OCI-LY1 (cell line): ENCODE results near the gene HAPLN3.

ENCODE experiments used
- H2AFZ ChIP-seq: fragments of 200-600 bp; sonication (generic), shearing (Covaris generic); 2 replicates; pipeline ENCODE4 v1.6.0; 2014; ENCODE audit warnings: antibody characterized with exemption, mild to moderate bottlenecking, low read length
- H3F3A ChIP-seq: fragments of 200-600 bp; sonication (generic), shearing (Covaris generic); 2 replicates; pipeline ENCODE4 v1.6.0; 2014; ENCODE audit warnings: mild to moderate bottlenecking, antibody characterized with exemption, low read length, moderate library complexity; ENCODE audit not compliant: insufficient read depth
- H3K27ac ChIP-seq: fragments of 200-600 bp; sonication (generic); 2 replicates; pipeline ENCODE4 v1.5.1; 2014; ENCODE audit warnings: low read length, mixed run types, mild to moderate bottlenecking, low read depth; ENCODE audit not compliant: poor library complexity, severe bottlenecking
- H3K27me3 ChIP-seq: fragments of 200-600 bp; sonication (generic); 2 replicates; pipeline ENCODE4 v1.6.0; 2014; ENCODE audit warnings: antibody characterized with exemption, mild to moderate bottlenecking, low read length, moderate library complexity; ENCODE audit not compliant: insufficient read depth
- H3K36me3 ChIP-seq: fragments of 200-600 bp; sonication (generic); 2 replicates; pipeline ENCODE4 v1.6.1; 2014; ENCODE audit warnings: mild to moderate bottlenecking, antibody characterized with exemption, low read length, moderate library complexity, mixed read lengths; ENCODE audit not compliant: insufficient read depth
- H3K4me1 ChIP-seq: fragments of 200-600 bp; sonication (generic); 2 replicates; pipeline ENCODE4 v1.5.1; 2014; ENCODE audit warnings: mild to moderate bottlenecking, low read length, moderate library complexity; ENCODE audit not compliant: insufficient read depth, severe bottlenecking
- H3K4me2 ChIP-seq: fragments of 200-600 bp; sonication (generic), shearing (Covaris generic); 2 replicates; pipeline ENCODE4 v1.6.1; 2014; ENCODE audit warnings: low read length
- H3K4me3 ChIP-seq: fragments of 200-600 bp; sonication (generic); 2 replicates; pipeline ENCODE4 v1.5.1; 2014; ENCODE audit warnings: low read length, low read depth, mild to moderate bottlenecking, mixed read lengths; ENCODE audit not compliant: poor library complexity, severe bottlenecking
- H3K79me2 ChIP-seq: fragments of 200-600 bp; shearing (Covaris generic); 2 replicates; pipeline ENCODE4 v1.6.1; 2016; ENCODE audit warnings: mixed run types, low read length, mixed read lengths; ENCODE audit not compliant: insufficient read depth
- H3K9ac ChIP-seq: fragments of 200-600 bp; sonication (generic), shearing (Covaris generic); 2 replicates; pipeline ENCODE4 v1.6.1; 2014; ENCODE audit warnings: mild to moderate bottlenecking, low read length, mixed read lengths
- H3K9me2 ChIP-seq: fragments of 200-600 bp; sonication (generic), shearing (Covaris generic); 2 replicates; pipeline ENCODE4 v1.6.1; 2014; ENCODE audit warnings: low read depth, mild to moderate bottlenecking, low read length, mixed read lengths
- H3K9me3 ChIP-seq: fragments of 200-600 bp; shearing (Covaris generic); 2 replicates; pipeline ENCODE4 v1.6.1; 2014; ENCODE audit warnings: low read length, mixed read lengths
- H4K20me1 ChIP-seq: fragments of 200-600 bp; sonication (generic), shearing (Covaris generic); 2 replicates; pipeline ENCODE4 v1.6.0; 2016; ENCODE audit warnings: mild to moderate bottlenecking, low read length; ENCODE audit not compliant: insufficient read depth
- EZH2 ChIP-seq: fragments of 200-600 bp; sonication (generic), shearing (Covaris generic); IDR thresholded peaks from 2 replicates; pipeline ENCODE4 v1.8.0; 2017; ENCODE audit warnings: borderline replicate concordance, mixed run types, mild to moderate bottlenecking, antibody characterized with exemption, low read length, moderate library complexity, mixed read lengths
- TF ChIP-seq, protein P1 (sequence below): fragments of 200-600 bp; sonication (generic), shearing (Covaris generic); IDR thresholded peaks from 2 replicates; pipeline ENCODE4 v1.5.1; 2017; ENCODE audit warnings: mild to moderate bottlenecking, antibody characterized with exemption, low read length, moderate library complexity, mixed read lengths

The HAPLN3 gene

GRCh38 chr15:88843334-88843733 lies 52.0 kb downstream of the HAPLN3 start:
- Histone ChIP-seq H3K79me2 (no peaks in the 10 kb centered on the region), H3K9me3 (no peaks in the 10 kb centered on the region), H4K20me1 (no peaks in the 10 kb centered on the region), H3K27me3 (no peaks in the 10 kb centered on the region), H3K4me3 (no peak overlapping the region), H3K9me2 (no peaks in the 10 kb centered on the region), H3K36me3 (no peaks in the 10 kb centered on the region), H3F3A (no peaks in the 10 kb centered on the region), H2AFZ (no peak overlapping the region), H3K9ac (no peak overlapping the region), H3K4me2 (no peak overlapping the region), H3K4me1 (no peaks in the 10 kb centered on the region), H3K27ac (no peak overlapping the region)
- TF ChIP-seq, protein P1, sequence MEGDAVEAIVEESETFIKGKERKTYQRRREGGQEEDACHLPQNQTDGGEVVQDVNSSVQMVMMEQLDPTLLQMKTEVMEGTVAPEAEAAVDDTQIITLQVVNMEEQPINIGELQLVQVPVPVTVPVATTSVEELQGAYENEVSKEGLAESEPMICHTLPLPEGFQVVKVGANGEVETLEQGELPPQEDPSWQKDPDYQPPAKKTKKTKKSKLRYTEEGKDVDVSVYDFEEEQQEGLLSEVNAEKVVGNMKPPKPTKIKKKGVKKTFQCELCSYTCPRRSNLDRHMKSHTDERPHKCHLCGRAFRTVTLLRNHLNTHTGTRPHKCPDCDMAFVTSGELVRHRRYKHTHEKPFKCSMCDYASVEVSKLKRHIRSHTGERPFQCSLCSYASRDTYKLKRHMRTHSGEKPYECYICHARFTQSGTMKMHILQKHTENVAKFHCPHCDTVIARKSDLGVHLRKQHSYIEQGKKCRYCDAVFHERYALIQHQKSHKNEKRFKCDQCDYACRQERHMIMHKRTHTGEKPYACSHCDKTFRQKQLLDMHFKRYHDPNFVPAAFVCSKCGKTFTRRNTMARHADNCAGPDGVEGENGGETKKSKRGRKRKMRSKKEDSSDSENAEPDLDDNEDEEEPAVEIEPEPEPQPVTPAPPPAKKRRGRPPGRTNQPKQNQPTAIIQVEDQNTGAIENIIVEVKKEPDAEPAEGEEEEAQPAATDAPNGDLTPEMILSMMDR = no peak
- TF ChIP-seq EZH2 = no peak

GRCh38 chr15:88842156-88842555 lies 53.2 kb downstream of the HAPLN3 start:
- Histone ChIP-seq H3K4me3 (no peak overlapping the region), H4K20me1 (no peaks in the 10 kb centered on the region), H3K79me2 (no peaks in the 10 kb centered on the region), H3K36me3 (no peaks in the 10 kb centered on the region), H2AFZ (no peak overlapping the region), H3K9me2 (no peaks in the 10 kb centered on the region), H3K27ac (no peak overlapping the region), H3K9me3 (no peaks in the 10 kb centered on the region), H3K4me2 (no peak overlapping the region), H3F3A (no peaks in the 10 kb centered on the region), H3K27me3 (no peaks in the 10 kb centered on the region), H3K4me1 (no peaks in the 10 kb centered on the region), H3K9ac (no peak overlapping the region)
- TF ChIP-seq EZH2 = no peak
- TF ChIP-seq, protein P1 = no peak

DNA sequence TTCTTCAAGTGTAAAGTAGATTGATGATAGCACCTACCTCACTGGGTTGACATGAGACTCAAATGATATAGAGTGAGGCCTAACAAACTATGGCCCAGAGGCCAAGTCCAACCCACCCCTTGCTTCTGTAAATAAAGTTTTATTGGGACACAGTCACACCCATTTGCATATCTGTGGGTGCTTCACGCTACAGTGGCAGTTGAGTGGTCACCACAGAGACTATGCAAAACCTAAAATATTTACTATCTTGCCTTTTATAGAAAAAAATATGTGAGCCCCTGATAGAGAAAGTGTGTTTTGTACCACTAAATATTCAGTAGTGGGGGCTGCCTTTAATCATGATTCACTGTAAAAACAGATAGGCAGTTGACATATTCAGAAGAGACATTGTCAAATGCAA lies 54.1 kb downstream of the HAPLN3 start:
- no peaks in the 10 kb centered on the region for H3K9me2 ChIP-seq
- no peak overlapping the region for H3K4me3 ChIP-seq
- no peaks in the 10 kb centered on the region for H3K9me3 ChIP-seq
- no peak overlapping the region for H3K9ac ChIP-seq
- H3K27ac ChIP-seq = no peak overlapping the region
- H3K27me3 ChIP-seq = no peaks in the 10 kb centered on the region
- no peaks in the 10 kb centered on the region for H3F3A ChIP-seq
- H3K36me3 ChIP-seq = no peaks in the 10 kb centered on the region
- H4K20me1 ChIP-seq = no peaks in the 10 kb centered on the region
- no peak overlapping the region for H2AFZ ChIP-seq
- H3K4me1 ChIP-seq = no peaks in the 10 kb centered on the region
- TF ChIP-seq, protein P1 = no peak
- no peak for TF ChIP-seq EZH2
- H3K79me2 ChIP-seq = no peaks in the 10 kb centered on the region
- H3K4me2 ChIP-seq = no peak overlapping the region
